ACC112 (cell line): ENCODE data around the gene DHX58.

ENCODE experiments used
- H2AFZ ChIP-seq: fragments of 200-600 bp; sonication (generic); one replicate; pipeline ENCODE4 v1.6.0; 2017; ENCODE audit warnings: antibody characterized with exemption, low read length; ENCODE audit not compliant: unreplicated experiment
- H3K27ac ChIP-seq: fragments of 200-600 bp; sonication (generic); 2 replicates; pipeline ENCODE4 v1.5.1; 2014; ENCODE audit warnings: low read depth, mild to moderate bottlenecking, antibody characterized with exemption, low read length, moderate library complexity
- H3K27me3 ChIP-seq: fragments of 200-600 bp; sonication (generic); 2 replicates; pipeline ENCODE4 v1.6.1; 2014; ENCODE audit warnings: mild to moderate bottlenecking, antibody characterized with exemption, low read length, moderate library complexity, mixed read lengths; ENCODE audit not compliant: insufficient read depth
- H3K36me3 ChIP-seq: fragments of 200-600 bp; sonication (generic); 2 replicates; pipeline ENCODE4 v1.6.1; 2016; ENCODE audit warnings: mild to moderate bottlenecking, antibody characterized with exemption, low read length, moderate library complexity, mixed read lengths; ENCODE audit not compliant: insufficient read depth
- H3K4me1 ChIP-seq: fragments of 200-600 bp; sonication (generic); one replicate; pipeline ENCODE4 v1.6.1; 2016; ENCODE audit warnings: low read length, mixed read lengths; ENCODE audit not compliant: insufficient read depth, unreplicated experiment, control insufficient read depth
- H3K4me3 ChIP-seq: fragments of 200-600 bp; sonication (generic); 2 replicates; pipeline ENCODE4 v1.5.1; 2014; ENCODE audit warnings: mild to moderate bottlenecking, low read depth, low read length
- H3K79me2 ChIP-seq: fragments of 200-600 bp; sonication (generic); one replicate; pipeline ENCODE4 v1.6.0; 2016; ENCODE audit warnings: low read length; ENCODE audit not compliant: control insufficient read depth, unreplicated experiment, insufficient read depth

DHX58 gene

DNA sequence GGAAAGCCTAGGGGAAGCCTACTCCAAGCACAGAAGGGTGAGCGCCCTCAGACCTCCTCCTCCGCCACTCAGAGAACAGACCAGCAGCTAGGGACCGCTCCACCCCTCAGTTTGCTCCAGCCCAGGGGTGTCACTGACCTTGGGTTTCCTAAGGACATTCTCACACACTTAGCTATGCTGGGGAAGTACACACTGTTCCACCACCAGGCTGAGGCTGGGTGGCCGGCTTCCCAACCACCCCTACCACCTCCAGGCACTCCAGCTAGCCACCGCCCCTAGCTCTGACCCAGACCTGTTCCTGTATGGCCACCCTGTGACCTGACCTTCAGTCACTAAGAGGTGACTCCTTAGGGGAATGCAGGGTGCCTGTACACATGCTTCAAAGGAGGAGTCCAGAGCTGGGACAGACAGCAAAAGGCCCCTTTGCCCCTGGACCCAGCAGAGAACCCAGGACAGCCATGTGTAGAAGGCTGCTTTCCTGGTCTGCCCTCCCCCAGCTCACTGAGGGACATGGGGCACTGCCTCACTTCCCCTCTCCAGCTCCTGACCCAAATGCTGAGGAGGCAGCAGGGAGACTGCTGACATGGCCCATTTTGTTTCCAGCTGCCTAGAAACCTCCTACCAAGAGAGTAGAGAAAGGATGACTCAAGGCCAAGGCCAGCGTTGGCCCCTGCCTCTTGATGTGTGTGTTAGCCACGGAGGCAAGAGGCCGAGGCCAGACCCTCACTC, 16.8 kb upstream of the DHX58 start:
- H3K36me3 ChIP-seq = peaks cover 18% of the 10 kb centered on the region; the same call in 1 of the 2 replicates
- H3K4me1 ChIP-seq = peaks cover 30% of the 10 kb centered on the region
- no peak overlapping the region for H3K27ac ChIP-seq
- no peak overlapping the region for H2AFZ ChIP-seq
- no peaks in the 10 kb centered on the region for H3K27me3 ChIP-seq
- no peak overlapping the region for H3K4me3 ChIP-seq
- peaks cover 45% of the 10 kb centered on the region for H3K79me2 ChIP-seq

- Histone ChIP-seq H3K27ac (no peak overlapping the region), H3K27me3 (no peaks in the 10 kb centered on the region), H3K4me1 (peaks cover 13% of the 10 kb centered on the region), H3K4me3 (no peak overlapping the region), H3K79me2 (peaks cover 27% of the 10 kb centered on the region), H2AFZ (no peak overlapping the region), H3K36me3 (peaks cover 18% of the 10 kb centered on the region; the same call in 1 of the 2 replicates)
Observed at GRCh38 chr17:42127414-42127813, 14.9 kb upstream of the DHX58 start.

GRCh38 chr17:42126836-42127235, 14.3 kb upstream of the DHX58 start:
- Histone ChIP-seq H3K4me1 (peaks cover 7% of the 10 kb centered on the region), H3K4me3 (no peak overlapping the region), H3K36me3 (peaks cover 18% of the 10 kb centered on the region; the same call in 1 of the 2 replicates), H2AFZ (no peak overlapping the region), H3K27me3 (no peaks in the 10 kb centered on the region), H3K79me2 (peaks cover 22% of the 10 kb centered on the region), H3K27ac (no peak overlapping the region)

DNA sequence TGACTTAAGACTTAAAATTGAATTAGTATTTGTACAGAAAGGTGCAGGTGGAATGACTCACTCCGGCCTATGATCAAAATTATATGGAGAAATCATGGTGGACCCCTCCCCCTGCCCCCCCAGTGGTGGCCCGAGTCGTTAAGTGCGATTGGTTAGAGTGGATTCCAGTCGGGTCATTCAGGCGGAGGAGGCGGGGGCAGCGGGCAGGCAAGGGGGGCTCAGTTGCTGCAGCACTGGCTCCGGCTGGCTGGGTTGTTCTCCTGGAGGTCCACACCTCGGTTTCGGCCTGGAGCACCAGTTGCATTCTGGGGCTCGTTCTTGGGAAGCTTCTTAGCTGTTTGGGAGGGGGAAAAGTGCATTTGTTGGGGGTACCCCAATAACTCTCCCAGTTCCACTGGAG, 13.1 kb upstream of the DHX58 start:
- Histone ChIP-seq H3K4me1 (peaks cover 5% of the 10 kb centered on the region), H2AFZ (no peak overlapping the region), H3K27me3 (no peaks in the 10 kb centered on the region), H3K4me3 (no peak overlapping the region), H3K79me2 (peaks cover 9% of the 10 kb centered on the region), H3K27ac (no peak overlapping the region), H3K36me3 (peaks cover 17% of the 10 kb centered on the region; the same call in 1 of the 2 replicates)

DNA sequence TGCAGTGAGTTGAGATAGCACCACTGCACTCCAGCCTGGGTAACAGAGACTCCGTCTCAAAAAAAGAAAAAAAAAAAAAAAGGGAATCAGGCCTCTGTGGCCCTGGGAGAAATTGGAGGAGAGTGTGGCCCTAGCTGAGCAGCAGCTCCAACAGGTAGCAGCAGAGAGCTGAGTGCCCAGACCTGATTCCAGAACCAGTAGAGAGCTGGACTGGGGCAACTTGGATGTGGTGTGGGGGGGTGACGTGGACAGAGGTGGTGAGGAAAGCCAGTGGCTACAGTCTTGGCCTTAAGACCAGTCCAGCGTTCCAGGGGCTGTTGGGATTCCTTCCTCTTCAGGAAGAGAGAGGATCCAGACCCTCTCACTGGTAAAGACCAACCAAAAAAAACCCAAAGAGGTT, 11.7 kb upstream of the DHX58 start:
- Histone ChIP-seq H3K27ac (no peak overlapping the region), H3K27me3 (no peaks in the 10 kb centered on the region), H3K4me1 (peaks cover 9% of the 10 kb centered on the region), H3K79me2 (no peaks in the 10 kb centered on the region), H3K36me3 (peaks cover 6% of the 10 kb centered on the region; the same call in 1 of the 2 replicates), H3K4me3 (no peak overlapping the region), H2AFZ (no peak overlapping the region)

- Histone ChIP-seq H3K79me2 (no peaks in the 10 kb centered on the region), H2AFZ (no peak within 1 kb of the TSS), H3K4me1 (peaks cover 9% of the 10 kb centered on the region), H3K27me3 (no peaks in the 10 kb centered on the region), H3K36me3 (no peaks in the 10 kb centered on the region), H3K27ac (no peak within 1 kb of the TSS), H3K4me3 (no peak within 1 kb of the TSS)
Observed at GRCh38 chr17:42122371-42123303, 10.1 kb upstream of the DHX58 start, which contains the start of gene HSPB9. Gene HSPB9 (plus strand): TSS chr17:42122804. CDS start chr17:42122851, 47 bp downstream.

- no peaks in the 10 kb centered on the region for H3K27me3 ChIP-seq
- H3K79me2 ChIP-seq = no peaks in the 10 kb centered on the region
- no peak within 1 kb of the TSS for H3K27ac ChIP-seq
- H3K36me3 ChIP-seq = no peaks in the 10 kb centered on the region
- H2AFZ ChIP-seq = peak within 1 kb of the TSS; percentile 58
- peaks cover 12% of the 10 kb centered on the region for H3K4me1 ChIP-seq
- H3K4me3 ChIP-seq = peak within 1 kb of the TSS; percentile 88
Observed at GRCh38 chr17:42120770-42121769, 8.6 kb upstream of the DHX58 start, which contains the start of gene KAT2A. Gene KAT2A (minus strand): TSS chr17:42121367. CDS start chr17:42121304, 63 bp downstream.

DNA sequence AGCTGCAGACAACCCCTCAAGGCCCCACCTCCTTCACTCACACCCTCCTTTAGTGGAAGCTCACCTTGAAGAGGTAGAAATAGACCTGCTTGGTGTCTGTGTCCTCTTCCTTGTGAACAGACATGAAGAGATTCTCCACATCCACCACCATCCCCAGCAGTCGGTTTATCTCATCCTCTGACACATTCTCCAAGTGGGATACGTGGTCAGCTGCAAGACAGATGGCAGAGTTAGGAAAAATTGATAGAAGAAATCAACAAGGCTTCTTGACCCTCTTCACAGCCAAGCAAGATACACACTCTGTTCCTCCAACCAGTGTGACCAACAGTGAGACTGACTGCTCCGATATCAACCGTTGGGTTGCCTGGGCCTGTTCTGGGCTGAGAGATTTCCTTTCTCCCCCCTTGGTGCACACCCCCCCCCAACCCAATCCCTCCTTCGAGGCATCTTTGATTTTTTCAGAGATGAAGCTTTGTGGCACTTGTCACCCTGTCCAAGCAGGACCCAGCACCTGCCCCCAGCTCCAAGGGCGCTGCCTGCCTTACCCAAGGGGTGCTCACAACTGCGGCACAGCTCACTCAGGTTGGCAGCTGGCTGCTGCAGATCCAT, 7.8 kb upstream of the DHX58 start:
- peak overlapping the region; percentile 88 for H3K4me3 ChIP-seq
- peaks cover 15% of the 10 kb centered on the region for H3K4me1 ChIP-seq
- H3K79me2 ChIP-seq = no peaks in the 10 kb centered on the region
- H3K36me3 ChIP-seq = no peaks in the 10 kb centered on the region
- no peak overlapping the region for H2AFZ ChIP-seq
- H3K27ac ChIP-seq = no peak overlapping the region
- no peaks in the 10 kb centered on the region for H3K27me3 ChIP-seq

GRCh38 chr17:42119301-42119700, 6.8 kb upstream of the DHX58 start:
- H3K36me3 ChIP-seq = no peaks in the 10 kb centered on the region
- no peak overlapping the region for H3K4me3 ChIP-seq
- H3K79me2 ChIP-seq = no peaks in the 10 kb centered on the region
- no peaks in the 10 kb centered on the region for H3K27me3 ChIP-seq
- no peak overlapping the region for H3K27ac ChIP-seq
- no peak overlapping the region for H2AFZ ChIP-seq
- peaks cover 15% of the 10 kb centered on the region for H3K4me1 ChIP-seq
